CD14-positive monocyte (primary cell): ENCODE data around the gene SORBS1. TPM values are rescaled to one million over a fixed set of nuclear protein-coding genes. Genes with fewer than 3 reads are reported as not detected.

ENCODE experiments used
- DNase-seq, 3 donors: peaks; one replicate each; pipeline ENCODE4 v3.0.0-alpha.2; 2011 to 2022
- H2AFZ ChIP-seq: 2 replicates; pipeline ENCODE4 v1.6.0; 2012; ENCODE audit warnings: mild to moderate bottlenecking, low read depth, low read length, inconsistent platforms; ENCODE audit not compliant: insufficient read depth, poor library complexity, severe bottlenecking
- H3K27ac ChIP-seq, 2 donors: 1 replicate in 1 of 2; 2 replicates in 1 of 2; pipeline ENCODE4 v1.5.1; 2012 to 2013; ENCODE audit warnings: low read length in 2 of 2, control low read depth in 1 of 2, inconsistent platforms in 1 of 2, low read depth in 1 of 2, mild to moderate bottlenecking in 1 of 2
- H3K27me3 ChIP-seq, 2 donors: one replicate each; pipeline versions ENCODE4 v1.6.0 to v1.6.1; 2011 to 2013; ENCODE audit warnings: low read length in 2 of 2; ENCODE audit not compliant: control insufficient read depth in 2 of 2, insufficient read depth in 2 of 2
- H3K36me3 ChIP-seq, 2 donors: replicated peaks in 1 of 2; 1 replicate in 1 of 2; 2 replicates in 1 of 2; pipeline versions ENCODE4 v1.5.1 to v1.6.1; 2012 to 2013; ENCODE audit warnings: low read length in 2 of 2, control low read depth in 1 of 2, inconsistent platforms in 1 of 2, mild to moderate bottlenecking in 1 of 2; ENCODE audit not compliant: insufficient read depth in 2 of 2, control insufficient read depth in 1 of 2
- H3K4me1 ChIP-seq, 2 donors: 1 replicate in 1 of 2; 2 replicates in 1 of 2; pipeline versions ENCODE4 v1.5.1 to v1.6.1; 2012 to 2013; ENCODE audit warnings: low read length in 2 of 2, control low read depth in 1 of 2, inconsistent platforms in 1 of 2, mild to moderate bottlenecking in 1 of 2, moderate library complexity in 1 of 2; ENCODE audit not compliant: insufficient read depth in 2 of 2, control insufficient read depth in 1 of 2
- H3K4me2 ChIP-seq: replicated peaks from 2 replicates; pipeline ENCODE3; 2012; ENCODE audit warnings: low read length, moderate library complexity, mild to moderate bottlenecking; ENCODE audit not compliant: poor library complexity, severe bottlenecking; ENCODE audit errors: extremely low read depth
- H3K4me3 ChIP-seq, 3 experiments: fragments of 200-600 bp in 1 of 3; sonication (generic) in 1 of 3; replicated peaks in 1 of 3; 1 replicate in 2 of 3; 2 replicates in 1 of 3; pipeline ENCODE4 v1.5.1; 2011 to 2013; ENCODE audit warnings: low read length in 3 of 3, mild to moderate bottlenecking in 3 of 3, control low read depth in 2 of 3, low read depth in 2 of 3, inconsistent platforms in 1 of 3, moderate library complexity in 1 of 3
- H3K79me2 ChIP-seq: 2 replicates; pipeline ENCODE4 v1.6.0; 2012; ENCODE audit warnings: mild to moderate bottlenecking, control low read depth, inconsistent platforms, low read length, moderate library complexity; ENCODE audit not compliant: insufficient read depth
- H3K9ac ChIP-seq: 2 replicates; pipeline ENCODE4 v1.6.0; 2017; ENCODE audit warnings: low read length, mild to moderate bottlenecking; ENCODE audit not compliant: insufficient read depth, poor library complexity, severe bottlenecking
- H3K9me3 ChIP-seq, 2 donors: replicated peaks in 1 of 2; 1 replicate in 1 of 2; 2 replicates in 1 of 2; pipeline versions ENCODE4 v1.5.1 to v1.6.1; 2012 to 2013; ENCODE audit warnings: low read length in 2 of 2, control low read depth in 1 of 2; ENCODE audit not compliant: control insufficient read depth in 1 of 2, insufficient read depth in 1 of 2
- H4K20me1 ChIP-seq: 2 replicates; pipeline ENCODE4 v1.6.0; 2012; ENCODE audit warnings: mild to moderate bottlenecking, low read length, control low read depth, moderate library complexity; ENCODE audit not compliant: insufficient read depth
- H3K27ac Mint-ChIP-seq, 7 donors: one replicate each; pipeline ENCODE4 v1.8.0; 2020; ENCODE audit warnings: mild to moderate bottlenecking in 7 of 7, mixed read lengths in 7 of 7, moderate library complexity in 6 of 7, inconsistent platforms in 2 of 7
- H3K27me3 Mint-ChIP-seq, 3 donors: one replicate each; pipeline ENCODE4 v1.8.0; 2021 to 2022; ENCODE audit warnings: low read depth in 3 of 3, mild to moderate bottlenecking in 3 of 3, mixed read lengths in 3 of 3, moderate library complexity in 3 of 3, inconsistent platforms in 1 of 3
- H3K36me3 Mint-ChIP-seq, 2 donors: one replicate each; pipeline ENCODE4 v1.8.0; 2020; ENCODE audit warnings: mixed read lengths in 2 of 2, inconsistent platforms in 1 of 2, mild to moderate bottlenecking in 1 of 2
- H3K4me1 Mint-ChIP-seq: one replicate; pipeline ENCODE4 v1.8.0; 2020; ENCODE audit warnings: mild to moderate bottlenecking, mixed read lengths
- H3K4me3 Mint-ChIP-seq, 2 donors: one replicate each; pipeline ENCODE4 v1.8.0; 2020; ENCODE audit warnings: mild to moderate bottlenecking in 2 of 2, mixed read lengths in 2 of 2, moderate library complexity in 1 of 2
- H3K9me3 Mint-ChIP-seq, 7 donors: one replicate each; pipeline ENCODE4 v1.8.0; 2020 to 2022; ENCODE audit warnings: mixed read lengths in 7 of 7, mild to moderate bottlenecking in 6 of 7, moderate library complexity in 6 of 7, inconsistent platforms in 2 of 7
- WGBS: methylation state at CpG from one replicate; pipeline ENCODE4 v1.1.5; 2013; ENCODE audit warnings: missing lambda C conversion rate; ENCODE audit not compliant: insufficient coverage; 5-methylcytosine and 5-hydroxymethylcytosine counted together
- intact Hi-C, 2 donors: fragments of 100-400 bp; cut with micrococcal nuclease; formaldehyde crosslinking; loops; one replicate each; pipeline versions ENCODE4 v1.15.0 to v1.15.1; 2023
- polyA plus RNA-seq, 3 donors: library from polyadenylated mRNA; depleted of rRNA in 1 of 3; unstranded in 2 of 3; stranded (reverse) in 1 of 3; fragments of 300-500 nt in 2 of 3; fragments of >200 nt in 1 of 3; fragmentation: Illumina TruSeq in 2 of 3; gene quantifications; 1 replicate in 2 of 3; 2 replicates in 1 of 3; pipeline ENCODE4 v1.2.3, GENCODE V29; 2012 to 2021
- TF ChIP-seq, protein P1 (sequence below): fragments of 200-600 bp; IDR thresholded peaks from one replicate; pipeline ENCODE4 v1.8.0; 2022; ENCODE audit warnings: antibody characterized with exemption, mild to moderate bottlenecking

The SORBS1 gene
- polyA plus RNA-seq, 3 donors = 0.08 to 0.15 TPM; not detected in 1

DNA sequence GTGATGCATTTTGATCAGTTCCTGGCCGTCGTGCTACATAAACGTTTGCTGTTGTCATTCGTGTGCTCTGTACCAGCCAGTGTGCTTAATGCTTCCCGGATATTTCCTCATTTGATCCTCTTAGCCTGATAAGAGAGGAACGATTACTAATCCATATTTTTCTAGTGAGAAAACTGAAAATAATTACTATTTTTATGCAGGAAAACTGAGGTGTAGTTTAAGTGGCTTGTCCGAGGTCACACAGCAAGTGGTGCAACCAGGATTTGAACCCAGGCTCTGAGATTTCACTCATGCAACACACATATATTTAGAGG is 650 bp upstream of the SORBS1 start:
- no peak overlapping the region for H3K27ac ChIP-seq
- peak overlapping the region; percentile 72 for H2AFZ ChIP-seq
- H3K36me3 Mint-ChIP-seq = peaks cover 0 to 3% of the 10 kb centered on the region in 2 donors
- H3K27me3 ChIP-seq = peaks cover 14 to 23% of the 10 kb centered on the region in 2 donors
- DNase-seq = no peak
- peak overlapping the region in 2 of 3 experiments; percentile 22 to 97 for H3K4me3 ChIP-seq
- H3K9ac ChIP-seq = no peak overlapping the region
- no peaks in the 10 kb centered on the region for H3K79me2 ChIP-seq
- intact Hi-C loops = no loop called here
- H3K27me3 Mint-ChIP-seq = peaks cover 21 to 37% (median 31%) of the 10 kb centered on the region in 3 donors
- peaks cover 11 to 15% of the 10 kb centered on the region in 2 donors for H3K4me1 ChIP-seq
- WGBS = no CpG with 5 or more reads among the region's 7 CpGs
- TF ChIP-seq, protein P1, sequence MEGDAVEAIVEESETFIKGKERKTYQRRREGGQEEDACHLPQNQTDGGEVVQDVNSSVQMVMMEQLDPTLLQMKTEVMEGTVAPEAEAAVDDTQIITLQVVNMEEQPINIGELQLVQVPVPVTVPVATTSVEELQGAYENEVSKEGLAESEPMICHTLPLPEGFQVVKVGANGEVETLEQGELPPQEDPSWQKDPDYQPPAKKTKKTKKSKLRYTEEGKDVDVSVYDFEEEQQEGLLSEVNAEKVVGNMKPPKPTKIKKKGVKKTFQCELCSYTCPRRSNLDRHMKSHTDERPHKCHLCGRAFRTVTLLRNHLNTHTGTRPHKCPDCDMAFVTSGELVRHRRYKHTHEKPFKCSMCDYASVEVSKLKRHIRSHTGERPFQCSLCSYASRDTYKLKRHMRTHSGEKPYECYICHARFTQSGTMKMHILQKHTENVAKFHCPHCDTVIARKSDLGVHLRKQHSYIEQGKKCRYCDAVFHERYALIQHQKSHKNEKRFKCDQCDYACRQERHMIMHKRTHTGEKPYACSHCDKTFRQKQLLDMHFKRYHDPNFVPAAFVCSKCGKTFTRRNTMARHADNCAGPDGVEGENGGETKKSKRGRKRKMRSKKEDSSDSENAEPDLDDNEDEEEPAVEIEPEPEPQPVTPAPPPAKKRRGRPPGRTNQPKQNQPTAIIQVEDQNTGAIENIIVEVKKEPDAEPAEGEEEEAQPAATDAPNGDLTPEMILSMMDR = no peak
- H3K9me3 ChIP-seq = no peaks in the 10 kb centered on the region
- H3K4me3 Mint-ChIP-seq = peak overlapping the region; percentile 78 to 85
- peaks cover 15% of the 10 kb centered on the region for H3K4me1 Mint-ChIP-seq
- H4K20me1 ChIP-seq = no peaks in the 10 kb centered on the region
- H3K36me3 ChIP-seq = no peaks in the 10 kb centered on the region
- H3K27ac Mint-ChIP-seq = peak overlapping the region in 2 of 7 donors; percentile 14 to 43
- H3K4me2 ChIP-seq = peak overlapping the region; percentile 100
- peaks cover 0 to 1% (median 0%) of the 10 kb centered on the region in 7 donors for H3K9me3 Mint-ChIP-seq

DNA sequence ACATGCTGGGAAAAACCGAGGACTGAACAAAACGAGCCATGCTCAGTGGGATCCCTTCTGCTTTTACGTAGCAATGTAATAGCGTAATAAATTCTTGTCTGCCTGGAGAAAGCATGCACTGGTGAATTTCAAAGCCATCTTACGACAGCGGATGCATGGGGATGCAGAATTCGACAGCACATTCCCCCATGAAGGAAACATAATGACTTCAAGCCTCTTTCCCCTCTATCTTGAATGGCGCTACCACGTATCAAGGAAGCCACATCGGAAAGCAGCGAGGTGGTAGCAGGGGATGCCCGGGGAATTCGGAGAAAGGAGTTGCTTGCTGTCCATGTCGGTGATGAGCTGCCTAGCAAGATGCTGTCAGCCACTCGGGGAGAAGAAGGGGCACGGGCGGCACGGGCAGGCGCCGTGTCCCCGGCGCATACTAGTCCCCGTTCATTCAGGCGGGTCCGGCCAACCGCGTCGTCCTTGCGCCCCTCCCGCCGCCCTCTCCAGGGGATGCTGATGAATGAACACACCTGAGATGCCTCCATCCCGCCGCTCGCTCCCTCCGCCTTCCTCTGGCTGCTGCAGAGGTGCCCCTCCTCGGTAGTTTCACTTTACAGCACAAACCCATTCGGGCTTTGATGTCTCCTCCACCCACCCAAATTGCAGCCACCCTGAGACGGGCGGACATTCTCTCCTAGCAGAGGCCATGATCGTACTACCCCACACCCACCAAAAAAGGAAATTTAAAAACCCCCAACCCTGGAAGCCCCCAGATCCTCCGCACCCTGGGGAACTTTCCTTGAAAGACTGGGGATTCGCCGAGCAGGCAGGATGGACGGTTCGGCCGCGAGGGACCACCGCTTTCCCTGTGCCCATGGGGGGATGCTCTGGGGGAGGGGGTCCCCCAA is 644 bp downstream of the SORBS1 start:
- H3K27ac ChIP-seq = no peak overlapping the region
- 10% methylated on average over 36 of the region's 48 CpGs for WGBS
- peak overlapping the region; percentile 88 for H2AFZ ChIP-seq
- Mint-ChIP-seq H3K27ac (peak overlapping the region in 6 of 7 donors; percentile 7 to 90 (median 68)), H3K4me3 (peak overlapping the region; percentile 99 to 100), H3K9me3 (peaks cover 0 to 1% (median 0%) of the 10 kb centered on the region in 7 donors), H3K36me3 (peaks cover 0 to 3% of the 10 kb centered on the region in 2 donors), H3K27me3 (peaks cover 21 to 38% (median 32%) of the 10 kb centered on the region in 3 donors), H3K4me1 (peaks cover 15% of the 10 kb centered on the region)
- peak overlapping the region; percentile 66 to 97 (median 79) for H3K4me3 ChIP-seq
- intact Hi-C loops = no loop called here
- H3K4me1 ChIP-seq = peaks cover 11 to 15% of the 10 kb centered on the region in 2 donors
- peak overlapping the region; percentile 62 for H3K9ac ChIP-seq
- no peaks in the 10 kb centered on the region for H4K20me1 ChIP-seq
- H3K27me3 ChIP-seq = peaks cover 14 to 23% of the 10 kb centered on the region in 2 donors
- H3K4me2 ChIP-seq = peak overlapping the region; percentile 100
- no peaks in the 10 kb centered on the region for H3K9me3 ChIP-seq
- TF ChIP-seq, protein P1 = no peak
- no peaks in the 10 kb centered on the region for H3K79me2 ChIP-seq
- no peaks in the 10 kb centered on the region for H3K36me3 ChIP-seq
- DNase-seq = peak in 2 of 3 donors; percentile 4 to 8
